AG10803 (cell line): ENCODE measurements around the gene DCST2.
A peak's percentile ranks its signal among the peaks of the same experiment; 100 is the strongest.

ENCODE experiments used
- DNase-seq: peaks from one replicate; pipeline ENCODE4 v3.0.0; 2010; ENCODE audit warnings: low read depth
- H3K4me3 ChIP-seq: 2 replicates; pipeline ENCODE4 v1.5.1; 2011; ENCODE audit warnings: mild to moderate bottlenecking, low read length, control low read depth
- TF ChIP-seq, protein P1 (sequence below): conservative IDR thresholded peaks from 2 replicates; pipeline ENCODE4 v1.5.1; 2011; ENCODE audit warnings: mild to moderate bottlenecking, low read length, control low read depth, inconsistent platforms

The DCST2 gene

DNA sequence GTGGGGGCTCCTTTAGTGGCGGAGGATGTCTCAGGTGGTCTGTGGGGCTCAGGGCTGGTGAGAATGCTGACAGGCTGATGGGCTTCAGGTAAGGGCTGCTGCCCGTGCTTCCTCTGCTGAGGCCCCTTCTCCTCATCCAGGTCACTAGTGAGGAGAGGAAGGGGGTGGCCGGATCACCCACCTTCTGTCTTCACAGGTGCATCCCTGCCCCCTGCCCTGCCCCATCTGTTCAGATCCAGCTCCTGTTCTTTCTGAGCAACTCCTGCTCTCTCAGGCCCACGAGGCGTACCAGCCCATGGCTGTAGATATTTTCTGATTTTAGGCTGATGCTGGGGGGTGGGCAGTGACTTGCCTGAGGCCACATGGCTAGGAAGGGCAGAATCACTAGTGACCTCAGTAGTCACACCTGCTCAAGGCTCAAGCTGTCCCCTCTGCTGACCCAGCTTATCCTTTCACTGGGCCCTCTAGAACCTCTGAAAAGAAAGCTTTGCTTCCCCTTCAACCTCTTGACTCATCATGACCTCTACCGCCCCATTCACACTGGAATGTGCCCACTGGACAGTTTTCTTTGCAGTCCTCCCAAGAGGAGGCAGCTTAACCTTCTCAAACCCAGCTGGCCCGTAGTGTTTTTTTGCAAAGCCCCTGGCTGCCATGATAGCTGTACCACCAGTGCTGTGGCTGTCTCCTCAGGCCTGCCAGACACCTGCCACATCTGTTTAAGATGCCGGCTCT, 14.8 kb downstream of the DCST2 start:
- no peak for DNase-seq
- H3K4me3 ChIP-seq, result no peak overlapping the region
- TF ChIP-seq, protein P1, sequence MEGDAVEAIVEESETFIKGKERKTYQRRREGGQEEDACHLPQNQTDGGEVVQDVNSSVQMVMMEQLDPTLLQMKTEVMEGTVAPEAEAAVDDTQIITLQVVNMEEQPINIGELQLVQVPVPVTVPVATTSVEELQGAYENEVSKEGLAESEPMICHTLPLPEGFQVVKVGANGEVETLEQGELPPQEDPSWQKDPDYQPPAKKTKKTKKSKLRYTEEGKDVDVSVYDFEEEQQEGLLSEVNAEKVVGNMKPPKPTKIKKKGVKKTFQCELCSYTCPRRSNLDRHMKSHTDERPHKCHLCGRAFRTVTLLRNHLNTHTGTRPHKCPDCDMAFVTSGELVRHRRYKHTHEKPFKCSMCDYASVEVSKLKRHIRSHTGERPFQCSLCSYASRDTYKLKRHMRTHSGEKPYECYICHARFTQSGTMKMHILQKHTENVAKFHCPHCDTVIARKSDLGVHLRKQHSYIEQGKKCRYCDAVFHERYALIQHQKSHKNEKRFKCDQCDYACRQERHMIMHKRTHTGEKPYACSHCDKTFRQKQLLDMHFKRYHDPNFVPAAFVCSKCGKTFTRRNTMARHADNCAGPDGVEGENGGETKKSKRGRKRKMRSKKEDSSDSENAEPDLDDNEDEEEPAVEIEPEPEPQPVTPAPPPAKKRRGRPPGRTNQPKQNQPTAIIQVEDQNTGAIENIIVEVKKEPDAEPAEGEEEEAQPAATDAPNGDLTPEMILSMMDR, result no peak

DNA sequence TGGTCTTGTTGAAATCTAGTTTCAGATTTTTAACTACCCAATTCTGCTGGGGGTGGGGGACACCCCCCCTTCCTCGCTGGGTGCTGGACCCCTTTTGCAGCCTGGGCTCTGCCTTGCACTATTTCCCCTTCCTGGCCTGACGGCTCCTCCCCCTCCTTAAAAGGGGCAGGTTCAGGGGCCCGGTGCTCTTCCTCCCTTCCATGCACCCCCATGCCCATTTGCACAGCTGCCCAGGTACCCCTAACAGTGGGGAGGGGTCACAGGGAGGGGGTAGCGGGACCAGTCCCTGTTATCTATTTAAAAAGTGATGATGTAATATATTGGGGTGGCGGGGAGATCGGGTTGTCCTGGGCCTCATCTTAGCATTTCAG, 15.7 kb downstream of the DCST2 start:
- DNase-seq, result no peak
- TF ChIP-seq, protein P1, result no peak
- H3K4me3 ChIP-seq, result no peak overlapping the region

DNA sequence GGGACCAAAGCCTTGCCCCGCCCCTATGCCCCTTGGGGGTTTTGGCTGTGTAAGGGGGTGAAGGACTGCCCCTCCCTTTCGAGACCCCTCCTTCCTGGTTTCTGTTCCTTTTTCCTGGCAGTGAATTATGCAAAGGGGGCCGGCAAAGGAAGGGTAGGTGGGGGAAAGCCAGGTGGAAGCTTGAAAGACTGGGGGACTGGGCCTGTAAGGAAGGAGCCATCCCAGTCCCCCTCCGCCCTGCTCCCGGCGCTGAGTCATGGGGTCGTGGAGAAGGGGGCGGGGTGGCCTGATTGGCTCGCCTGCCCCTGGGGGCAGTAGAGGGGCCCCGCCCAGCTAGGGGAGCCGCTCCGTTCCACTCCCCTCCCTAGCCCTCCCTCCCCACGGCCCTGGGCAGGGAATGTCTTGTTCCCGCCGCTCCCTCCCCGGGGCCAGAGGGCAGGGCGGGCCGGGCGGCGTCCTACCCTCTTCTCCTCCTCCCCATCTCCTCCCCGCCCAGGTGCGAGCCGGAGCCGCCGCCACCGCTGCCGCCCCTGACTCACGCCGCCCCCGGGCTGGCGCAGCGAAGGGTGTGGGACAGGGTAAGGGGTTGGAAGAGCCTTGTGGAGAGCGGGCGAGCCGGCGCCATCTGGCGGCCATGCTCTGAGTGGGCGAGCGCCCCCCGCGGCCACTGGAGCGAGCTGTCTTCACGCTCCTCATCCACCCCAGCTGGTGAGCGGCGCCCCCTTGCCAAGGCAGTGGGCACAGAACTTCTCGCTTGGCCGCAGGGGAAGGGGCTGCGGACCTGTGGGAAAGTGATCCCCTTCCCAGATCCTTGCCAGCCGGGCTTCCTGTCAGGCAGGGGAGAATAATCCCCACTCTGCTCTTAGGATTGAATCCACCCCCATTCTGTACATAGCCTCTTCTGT, 16.3 kb downstream of the DCST2 start:
- DNase-seq, result peak; percentile 76
- TF ChIP-seq, protein P1, result peak; percentile 95
- H3K4me3 ChIP-seq, result peak overlapping the region; percentile 33

DNA sequence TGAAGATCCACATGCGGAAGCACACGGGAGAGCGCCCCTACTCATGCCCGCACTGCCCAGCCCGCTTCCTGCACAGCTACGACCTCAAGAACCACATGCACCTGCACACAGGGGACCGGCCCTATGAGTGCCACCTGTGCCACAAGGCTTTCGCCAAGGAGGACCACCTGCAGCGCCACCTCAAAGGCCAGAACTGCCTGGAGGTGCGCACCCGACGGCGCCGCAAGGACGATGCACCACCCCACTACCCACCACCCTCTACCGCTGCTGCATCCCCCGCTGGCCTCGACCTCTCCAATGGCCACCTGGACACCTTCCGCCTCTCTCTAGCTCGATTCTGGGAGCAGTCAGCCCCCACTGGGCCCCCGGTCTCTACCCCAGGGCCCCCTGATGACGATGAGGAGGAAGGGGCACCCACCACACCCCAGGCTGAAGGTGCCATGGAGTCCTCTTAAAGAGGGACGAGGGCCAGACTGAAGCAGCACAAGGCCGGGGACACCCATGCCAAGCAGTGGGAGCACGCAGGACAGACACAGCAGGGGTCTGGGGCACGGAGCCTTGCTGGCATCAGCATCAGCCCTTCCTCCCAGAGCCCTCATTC, 17.2 kb downstream of the DCST2 start:
- TF ChIP-seq, protein P1, result no peak
- no peak overlapping the region for H3K4me3 ChIP-seq
- DNase-seq, result no peak

DNA sequence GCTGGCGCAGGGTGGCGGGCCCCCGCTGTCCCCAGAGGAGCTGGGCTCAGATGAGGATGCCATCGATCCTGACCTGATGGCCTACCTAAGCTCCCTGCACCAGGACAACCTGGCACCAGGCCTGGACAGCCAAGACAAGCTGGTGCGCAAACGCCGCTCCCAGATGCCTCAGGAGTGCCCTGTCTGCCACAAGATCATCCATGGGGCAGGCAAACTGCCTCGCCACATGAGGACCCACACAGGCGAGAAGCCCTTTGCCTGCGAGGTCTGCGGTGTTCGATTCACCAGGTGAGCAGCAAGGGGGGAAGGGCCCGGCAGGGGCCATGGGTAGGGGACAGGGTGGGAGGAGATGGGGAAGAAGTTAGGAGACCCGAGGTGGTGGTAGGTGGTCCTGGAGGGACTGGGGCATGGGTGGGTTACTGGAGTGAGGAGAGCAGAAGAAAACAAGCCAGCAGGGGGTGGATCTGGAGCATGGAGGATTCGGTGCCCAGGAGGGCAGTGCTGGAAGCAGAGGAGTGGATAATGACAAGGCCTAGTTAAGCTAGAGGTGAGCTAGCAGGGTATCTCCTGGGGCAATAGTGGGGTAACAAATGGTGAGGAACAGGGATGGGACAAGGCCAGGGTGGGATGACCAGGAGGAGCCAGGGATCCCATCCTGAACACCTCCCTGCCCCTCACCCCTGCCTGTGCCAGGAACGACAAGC, 17.9 kb downstream of the DCST2 start:
- no peak overlapping the region for H3K4me3 ChIP-seq
- no peak for DNase-seq
- TF ChIP-seq, protein P1, result no peak

DNA sequence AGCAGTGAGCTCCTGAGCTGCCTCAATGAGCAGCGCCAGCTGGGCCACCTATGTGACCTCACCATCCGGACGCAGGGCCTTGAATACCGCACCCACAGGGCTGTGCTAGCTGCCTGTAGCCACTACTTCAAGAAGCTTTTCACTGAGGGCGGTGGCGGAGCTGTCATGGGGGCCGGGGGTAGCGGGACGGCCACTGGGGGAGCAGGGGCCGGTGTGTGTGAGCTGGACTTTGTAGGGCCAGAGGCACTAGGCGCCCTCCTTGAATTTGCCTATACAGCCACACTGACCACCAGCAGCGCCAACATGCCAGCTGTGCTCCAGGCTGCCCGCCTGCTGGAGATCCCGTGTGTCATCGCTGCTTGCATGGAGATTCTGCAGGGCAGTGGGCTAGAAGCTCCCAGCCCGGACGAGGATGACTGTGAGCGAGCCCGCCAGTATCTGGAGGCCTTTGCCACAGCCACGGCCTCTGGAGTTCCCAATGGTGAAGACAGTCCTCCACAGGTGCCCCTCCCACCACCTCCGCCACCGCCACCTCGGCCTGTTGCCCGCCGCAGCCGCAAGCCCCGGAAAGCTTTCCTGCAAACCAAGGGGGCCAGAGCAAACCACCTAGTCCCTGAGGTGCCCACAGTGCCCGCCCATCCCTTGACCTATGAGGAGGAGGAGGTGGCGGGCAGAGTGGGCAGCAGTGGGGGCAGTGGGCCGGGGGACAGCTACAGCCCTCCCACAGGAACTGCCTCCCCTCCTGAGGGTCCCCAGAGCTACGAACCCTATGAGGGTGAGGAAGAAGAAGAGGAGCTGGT, 18.7 kb downstream of the DCST2 start:
- TF ChIP-seq, protein P1, result no peak
- no peak for DNase-seq
- H3K4me3 ChIP-seq, result no peak overlapping the region
